ENCODE measurements around the gene EIPR1.

EIPR1 gene

DNA sequence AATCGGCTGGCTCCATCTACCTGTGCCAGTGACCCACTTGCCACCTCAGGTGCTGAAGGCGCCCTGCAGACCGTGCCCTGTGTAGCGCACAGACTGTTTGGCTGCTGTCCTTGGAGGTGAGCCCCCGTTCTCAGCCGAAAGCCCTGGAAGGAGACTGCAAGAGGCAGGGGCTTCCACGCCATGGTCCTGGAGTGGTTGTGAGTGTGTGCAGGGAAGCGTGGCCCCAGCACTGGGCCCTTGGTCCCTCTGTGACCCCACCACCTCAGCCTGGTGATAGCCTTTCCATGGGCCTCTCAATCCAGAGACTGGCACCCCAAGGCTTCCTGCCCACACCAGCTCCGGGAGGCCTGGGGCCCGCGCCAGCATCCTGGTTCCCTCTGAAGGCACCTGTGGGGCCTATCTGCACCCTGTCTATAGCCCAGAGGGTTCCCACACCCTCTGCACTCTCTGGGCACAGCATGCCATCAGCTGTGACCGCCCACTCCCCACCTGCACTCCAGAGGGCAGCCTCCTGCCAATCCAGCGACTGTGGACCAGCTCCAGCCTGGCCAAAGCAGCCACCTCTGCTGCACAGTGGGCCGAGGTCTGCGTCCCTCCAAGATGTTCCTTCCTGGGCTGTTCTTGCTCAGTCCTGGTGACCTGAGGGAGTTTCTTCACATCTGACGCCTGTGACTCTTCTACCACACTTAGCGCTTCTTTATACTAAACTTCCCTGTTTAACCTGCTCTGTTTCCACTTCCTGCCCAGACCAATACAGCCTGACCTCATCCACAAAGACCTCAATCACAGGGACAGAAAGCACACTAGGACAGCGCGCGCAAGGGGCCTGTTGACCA, 109.5 kb downstream of the EIPR1 start:
- no peak for DNase-seq (ENCODE audit: low spot score)

DNA sequence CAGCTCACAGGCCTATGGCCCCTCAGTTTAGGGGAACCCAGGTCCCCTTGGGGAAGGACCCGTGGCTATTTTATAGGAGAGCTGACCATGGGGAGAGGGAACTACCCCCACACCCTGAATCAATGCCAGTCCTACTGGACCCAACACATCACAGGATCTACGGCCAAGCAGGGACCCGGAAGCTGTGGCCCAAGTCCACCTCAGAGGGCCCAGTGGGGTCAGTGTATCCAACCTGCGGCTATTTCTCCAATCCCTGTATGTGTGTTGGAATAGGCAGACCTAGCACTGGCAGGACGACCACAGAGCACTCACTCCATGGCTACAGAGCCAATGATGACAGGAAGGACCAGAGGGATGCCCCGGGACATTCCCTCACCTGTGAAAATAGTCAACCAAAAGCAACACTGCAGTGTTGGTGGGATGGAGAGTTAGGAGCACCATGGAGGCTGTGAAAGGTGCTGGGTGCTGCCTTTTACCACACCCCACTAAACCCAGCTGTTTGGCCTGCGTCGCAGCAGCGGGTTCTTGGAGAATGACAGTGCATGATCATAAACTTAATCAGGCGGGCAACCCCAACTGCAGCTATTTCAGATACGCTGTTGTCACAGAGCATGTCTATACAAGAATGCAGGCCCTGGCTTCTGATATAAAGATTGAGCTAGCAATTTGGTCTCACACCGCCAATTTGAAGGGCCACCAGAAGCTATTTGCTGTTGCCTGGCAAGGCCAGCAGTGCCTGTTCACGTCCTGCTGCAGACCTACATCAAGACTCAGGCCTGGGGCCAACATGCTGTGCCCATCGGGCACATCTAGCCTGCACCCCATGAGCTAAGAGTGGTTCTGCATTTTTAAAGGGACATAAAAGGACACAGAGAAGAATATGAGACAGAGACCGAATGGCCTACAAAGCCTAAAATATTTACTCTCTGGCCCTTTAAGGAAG, 110.4 kb downstream of the EIPR1 start:
- DNase-seq (ENCODE audit: low spot score), result no peak

- no peak for DNase-seq (ENCODE audit: low spot score)
Measured at GRCh38 chr2:3265981-3266924, 111.4 kb downstream of the EIPR1 start.

DNA sequence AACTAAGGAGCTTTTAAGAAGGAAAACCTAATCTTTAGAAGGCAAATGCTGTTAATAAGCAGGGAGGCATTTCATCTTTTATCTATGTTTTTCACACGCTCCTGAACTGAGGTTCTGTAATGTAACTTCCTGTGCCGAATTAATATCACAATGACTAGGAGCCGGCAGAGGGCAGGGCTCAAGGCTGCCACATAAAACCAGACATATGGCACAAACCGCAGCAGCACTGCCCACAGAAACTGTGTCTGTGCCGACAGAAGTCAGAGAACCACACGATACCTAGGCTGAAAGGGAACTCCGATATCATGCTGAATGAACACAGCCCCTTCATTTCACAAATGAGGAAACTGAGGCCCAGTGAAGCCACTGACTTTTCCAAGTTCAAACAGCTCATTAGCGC, 112.1 kb downstream of the EIPR1 start:
- no peak for DNase-seq (ENCODE audit: low spot score)

DNA sequence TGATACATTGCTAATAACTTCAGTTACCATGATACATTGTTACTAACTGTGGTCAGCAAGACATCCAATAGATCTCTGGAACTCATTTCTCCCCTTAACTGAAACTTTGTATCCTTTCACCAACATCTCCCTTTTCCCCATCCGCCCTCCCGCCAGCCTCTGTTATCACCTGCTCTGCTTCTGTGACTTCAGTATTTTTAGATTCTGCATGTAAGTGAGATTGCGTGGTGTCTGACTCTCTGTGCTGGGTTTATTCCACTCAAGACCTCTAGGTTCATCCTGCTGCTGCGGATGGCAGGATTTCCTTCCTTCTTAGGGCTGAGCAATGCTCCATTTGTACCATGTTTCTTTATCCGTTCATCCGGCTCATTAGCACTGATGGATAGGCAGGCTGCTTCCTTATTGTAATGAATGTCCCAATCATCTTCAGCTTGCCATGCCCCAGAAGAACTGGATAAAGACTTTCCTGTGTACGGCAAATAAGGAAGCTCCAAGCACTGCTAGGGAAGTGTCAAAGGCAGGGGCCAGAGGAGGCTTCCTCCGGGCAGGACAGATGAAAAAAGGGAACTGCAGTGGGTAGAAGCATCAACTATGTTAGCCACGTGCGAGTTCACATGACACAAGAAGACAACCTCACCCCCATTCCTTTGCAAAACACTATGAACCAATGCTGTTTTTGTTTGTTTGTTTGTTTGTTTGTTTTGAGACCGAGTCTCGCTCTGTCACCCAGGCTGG, 113.4 kb downstream of the EIPR1 start:
- no peak for DNase-seq (ENCODE audit: low spot score)

- no peak for DNase-seq (ENCODE audit: low spot score)
Measured at GRCh38 chr2:3263487-3263886, 114.1 kb downstream of the EIPR1 start.

DNA sequence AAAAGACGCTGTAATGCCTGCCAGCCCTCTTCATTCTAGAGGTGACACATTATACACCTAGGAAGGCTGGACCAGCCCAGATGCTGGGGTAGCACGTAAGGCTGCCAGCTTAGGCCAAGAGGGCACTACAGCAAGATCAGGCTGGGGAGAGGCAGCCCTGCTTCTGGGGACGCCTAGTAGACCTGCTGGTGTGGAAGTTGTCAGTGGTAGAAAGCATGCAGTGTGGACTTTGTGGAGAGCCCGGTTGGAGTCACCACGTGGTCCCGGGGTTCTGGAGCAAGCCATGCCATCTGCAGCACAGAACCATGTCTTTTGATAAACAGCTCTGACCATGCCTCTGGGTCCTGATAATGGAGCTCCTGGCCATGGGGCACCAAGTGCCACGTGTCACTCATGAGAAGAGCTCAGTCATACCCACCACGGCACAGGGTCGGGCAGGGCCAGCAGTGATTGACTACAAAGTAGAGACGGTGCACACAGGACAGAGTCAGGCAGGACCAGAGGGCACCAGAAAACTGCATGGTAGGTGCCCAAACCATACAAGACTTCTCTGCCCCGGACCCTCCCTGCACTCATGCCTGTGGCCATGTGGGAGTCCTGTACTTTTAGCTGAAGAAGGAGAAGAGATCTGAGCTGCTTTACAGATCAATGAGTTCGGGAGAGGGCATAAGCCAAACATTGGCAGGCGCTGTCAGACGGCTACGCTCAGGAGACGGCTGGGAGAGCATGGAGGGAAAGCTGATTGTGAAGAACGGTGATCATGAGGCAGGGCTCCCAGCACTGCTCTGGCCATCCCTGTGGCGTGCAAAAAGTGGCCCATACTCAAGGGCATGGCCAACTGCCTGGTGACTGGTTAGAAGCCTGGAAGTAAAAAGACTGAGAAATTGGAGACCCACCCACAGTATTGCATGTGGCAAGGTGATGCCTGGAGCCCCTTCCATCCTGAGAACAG, 114.9 kb downstream of the EIPR1 start:
- DNase-seq (ENCODE audit: low spot score), result no peak

DNA sequence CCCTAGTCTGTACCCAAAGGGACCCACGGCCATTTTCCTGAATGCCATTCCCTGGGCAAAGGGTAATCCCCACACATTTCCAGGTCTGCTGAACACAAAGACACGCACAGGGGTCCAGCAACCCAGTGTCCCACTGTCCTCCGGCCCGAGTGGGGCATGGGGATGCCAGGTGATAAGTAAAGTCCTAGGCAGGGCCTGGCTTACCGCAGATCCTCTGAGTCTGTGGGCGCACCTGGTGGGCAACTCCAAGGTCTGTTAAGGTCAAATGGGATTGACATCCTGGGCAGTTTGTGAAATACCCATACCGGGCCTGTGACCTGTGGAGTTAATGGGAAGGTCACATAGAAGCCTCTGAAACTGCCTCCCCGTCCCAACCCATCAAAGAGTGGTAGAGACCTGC, 116.1 kb downstream of the EIPR1 start:
- DNase-seq (ENCODE audit: low spot score), result no peak

GRCh38 chr2:3260959-3261358, 116.7 kb downstream of the EIPR1 start:
- DNase-seq (ENCODE audit: low spot score), result no peak

DNA sequence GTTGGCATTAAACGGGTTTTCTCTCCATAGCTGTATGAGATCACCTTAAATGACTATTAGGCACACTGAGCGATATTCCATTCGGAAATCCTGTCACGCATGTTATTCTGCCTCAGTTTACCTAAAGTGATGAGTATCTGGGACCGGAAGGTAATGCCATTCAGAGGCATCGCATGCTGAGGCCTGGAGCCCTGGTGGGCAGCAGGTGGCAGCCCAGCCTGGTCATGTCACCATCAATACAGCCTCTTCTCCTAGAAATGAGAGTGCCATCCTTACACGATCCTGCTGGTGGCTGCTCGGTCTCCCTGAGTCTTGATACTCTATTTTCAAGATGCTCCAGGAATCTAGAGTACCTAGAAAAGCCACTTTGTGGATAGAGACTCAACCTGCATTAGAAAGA, 119.8 kb downstream of the EIPR1 start:
- no peak for DNase-seq (ENCODE audit: low spot score)

DNA sequence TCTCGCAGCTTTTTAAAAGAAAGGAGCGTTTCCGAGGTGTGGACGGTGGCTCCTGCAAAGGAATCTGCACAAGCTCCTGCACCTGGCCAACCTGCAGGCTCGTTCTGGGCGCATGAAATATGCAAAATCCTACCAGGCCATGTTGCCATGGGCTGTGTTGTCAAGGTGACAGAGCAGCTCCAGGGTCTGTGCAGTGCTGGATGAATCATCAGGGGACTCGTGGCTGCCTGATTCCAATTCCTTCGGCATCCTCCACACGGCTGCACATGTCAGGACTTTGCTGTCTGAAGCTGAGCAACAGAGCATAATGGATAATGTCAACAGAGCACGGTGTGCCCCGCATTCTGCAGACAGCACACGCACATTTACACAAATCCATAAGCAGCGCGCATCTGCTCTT, 120.5 kb downstream of the EIPR1 start:
- DNase-seq (ENCODE audit: low spot score), result no peak

- no peak for DNase-seq (ENCODE audit: low spot score)
Measured at GRCh38 chr2:3256605-3257004, 121.0 kb downstream of the EIPR1 start.

- no peak for DNase-seq (ENCODE audit: low spot score)
Measured at GRCh38 chr2:3256157-3256556, 121.5 kb downstream of the EIPR1 start.

- no peak for DNase-seq (ENCODE audit: low spot score)
Measured at GRCh38 chr2:3254442-3254941, 123.1 kb downstream of the EIPR1 start.

- no peak for DNase-seq (ENCODE audit: low spot score)
Measured at GRCh38 chr2:3253913-3254441, 123.6 kb downstream of the EIPR1 start.

GRCh38 chr2:3251946-3252345, 125.7 kb downstream of the EIPR1 start:
- no peak for DNase-seq (ENCODE audit: low spot score)

- DNase-seq (ENCODE audit: low spot score), result no peak
Measured at GRCh38 chr2:3249476-3249962, 128.1 kb downstream of the EIPR1 start.

- no peak for DNase-seq (ENCODE audit: low spot score)
Measured at GRCh38 chr2:3248754-3249475, 128.7 kb downstream of the EIPR1 start.
